GM19099 (cell line): ENCODE results near the gene PXDN.

Source experiments
- POLR2A ChIP-seq: IDR thresholded peaks from 3 replicates; pipeline ENCODE4 v1.6.1; 2011; ENCODE audit warnings: low read depth; ENCODE audit not compliant: insufficient read length; ENCODE audit errors: extremely low read depth

Gene PXDN

GRCh38 chr2:1766851-1767811, 22.8 kb upstream of the PXDN start:
- no peak for TF ChIP-seq POLR2A

- no peak for TF ChIP-seq POLR2A
These were observed 22.1 kb upstream of the PXDN start for GRCh38 chr2:1766425-1766824.

GRCh38 chr2:1759611-1759930, 15.3 kb upstream of the PXDN start:
- no peak for TF ChIP-seq POLR2A

GRCh38 chr2:1758774-1759610, 14.7 kb upstream of the PXDN start:
- no peak for TF ChIP-seq POLR2A

- no peak for TF ChIP-seq POLR2A
These were observed 13.9 kb upstream of the PXDN start for GRCh38 chr2:1758171-1758570.

GRCh38 chr2:1757567-1757966, 13.3 kb upstream of the PXDN start:
- TF ChIP-seq POLR2A, result no peak

- no peak for TF ChIP-seq POLR2A
These were observed 12.1 kb upstream of the PXDN start for GRCh38 chr2:1756456-1756855.

GRCh38 chr2:1755436-1756191, 11.3 kb upstream of the PXDN start:
- no peak for TF ChIP-seq POLR2A

- TF ChIP-seq POLR2A, result no peak
These were observed 10.3 kb upstream of the PXDN start for GRCh38 chr2:1754461-1755170.

GRCh38 chr2:1754046-1754445, 9.7 kb upstream of the PXDN start:
- TF ChIP-seq POLR2A, result no peak

- no peak for TF ChIP-seq POLR2A
These were observed 8.4 kb upstream of the PXDN start for GRCh38 chr2:1752751-1753150.

- no peak for TF ChIP-seq POLR2A
These were observed 7.7 kb upstream of the PXDN start for GRCh38 chr2:1751767-1752725.

- no peak for TF ChIP-seq POLR2A
These were observed 6.8 kb upstream of the PXDN start for GRCh38 chr2:1750933-1751766.
